Hepatocyte (in vitro differentiated cells): ENCODE results near the gene TMPRSS9. TPM values are rescaled to one million over a fixed set of nuclear protein-coding genes. Genes with fewer than 3 reads are reported as not detected.

ENCODE experiments used
- DNase-seq: peaks from one replicate; pipeline ENCODE4 v3.0.0-alpha.2; 2016; ENCODE audit warnings: low spot score
- H2AFZ ChIP-seq: fragments of 200-600 bp; sonication (generic); 2 replicates; pipeline ENCODE4 v1.6.0; 2016; ENCODE audit warnings: antibody characterized with exemption, mild to moderate bottlenecking
- H3K27ac ChIP-seq: fragments of 200-600 bp; sonication (generic); 2 replicates; pipeline ENCODE4 v1.5.1; 2016; ENCODE audit warnings: mild to moderate bottlenecking
- H3K27me3 ChIP-seq: fragments of 200-600 bp; sonication (generic); 2 replicates; pipeline ENCODE4 v1.6.1; 2016
- H3K36me3 ChIP-seq: fragments of 200-600 bp; sonication (generic); replicated peaks from 2 replicates; pipeline ENCODE4 v1.5.1; 2016; ENCODE audit warnings: low read depth; ENCODE audit not compliant: insufficient read depth
- H3K4me1 ChIP-seq: fragments of 200-600 bp; sonication (generic); 2 replicates; pipeline ENCODE4 v1.5.1; 2016; ENCODE audit warnings: mild to moderate bottlenecking, moderate library complexity; ENCODE audit not compliant: insufficient read depth
- H3K4me2 ChIP-seq: fragments of 200-600 bp; sonication (generic); 2 replicates; pipeline ENCODE4 v1.6.0; 2016
- H3K4me3 ChIP-seq: fragments of 200-600 bp; sonication (generic); 2 replicates; pipeline ENCODE4 v1.5.1; 2016; ENCODE audit warnings: mild to moderate bottlenecking
- H3K79me2 ChIP-seq: fragments of 200-600 bp; sonication (generic); 2 replicates; pipeline ENCODE4 v1.6.0; 2017; ENCODE audit warnings: mild to moderate bottlenecking
- H3K9me2 ChIP-seq: fragments of 200-600 bp; sonication (generic); replicated peaks from 2 replicates; pipeline ENCODE4 v1.6.0; 2017; ENCODE audit warnings: mild to moderate bottlenecking; ENCODE audit not compliant: insufficient read depth
- H3K9me3 ChIP-seq: fragments of 200-600 bp; sonication (generic); 2 replicates; pipeline ENCODE4 v1.5.1; 2016; ENCODE audit warnings: low read depth, mild to moderate bottlenecking
- H4K20me1 ChIP-seq: fragments of 200-600 bp; sonication (generic); 2 replicates; pipeline ENCODE4 v1.6.0; 2016; ENCODE audit warnings: mild to moderate bottlenecking; ENCODE audit not compliant: insufficient read depth, poor library complexity, severe bottlenecking
- CTCF ChIP-seq: fragments of 200-600 bp; sonication (generic); IDR thresholded peaks from 2 replicates; pipeline ENCODE4 v1.5.1; 2016; ENCODE audit warnings: antibody characterized with exemption, mild to moderate bottlenecking; ENCODE audit not compliant: poor library complexity
- EZH2 ChIP-seq: fragments of 200-600 bp; sonication (generic); IDR thresholded peaks from 2 replicates; pipeline ENCODE4 v1.6.1; 2016; ENCODE audit warnings: antibody characterized with exemption, mild to moderate bottlenecking, borderline replicate concordance
- EZH2phosphoT487 ChIP-seq: fragments of 200-600 bp; sonication (generic); IDR thresholded peaks from one replicate; pipeline ENCODE4 v1.6.1; 2018; ENCODE audit warnings: antibody characterized with exemption, mild to moderate bottlenecking, low read depth, moderate library complexity; ENCODE audit not compliant: unreplicated experiment, severe bottlenecking
- WGBS: methylation state at CpG from one replicate; pipeline ENCODE4 v1.1.6; 2016; ENCODE audit warnings: low lambda C conversion rate; ENCODE audit errors: missing lambda C conversion rate; 5-methylcytosine and 5-hydroxymethylcytosine counted together
- polyA plus RNA-seq: library from polyadenylated mRNA; unstranded; fragments of >200 nt; fragmentation: Nextera tagmentation; extraction: Ambion mirVana; gene quantifications from 2 replicates; pipeline ENCODE4 v1.2.1, GENCODE V29; 2016
- total RNA-seq: library from RNA; depleted of rRNA; stranded (reverse); fragments of >200 nt; gene quantifications from 2 replicates; pipeline ENCODE4 v1.2.3, GENCODE V29; 2014

Gene TMPRSS9
- total and polyA plus RNA-seq, 2 experiments from 2014 or later, result 0.23 TPM; not detected in 1

GRCh38 chr19:2374808-2375207 is 14.7 kb downstream of the TMPRSS9 start:
- Histone ChIP-seq H4K20me1 (no peaks in the 10 kb centered on the region), H3K4me3 (no peak overlapping the region), H3K4me2 (no peak overlapping the region), H3K4me1 (no peaks in the 10 kb centered on the region), H3K27me3 (no peaks in the 10 kb centered on the region), H3K9me2 (no peaks in the 10 kb centered on the region), H3K9me3 (no peaks in the 10 kb centered on the region), H3K27ac (no peak overlapping the region), H2AFZ (no peak overlapping the region), H3K79me2 (no peaks in the 10 kb centered on the region), H3K36me3 (no peaks in the 10 kb centered on the region)
- no peak for TF ChIP-seq EZH2phosphoT487
- TF ChIP-seq CTCF, result no peak
- TF ChIP-seq EZH2, result no peak
- 93% methylated on average over 13 of the region's 13 CpGs for WGBS
- DNase-seq, result no peak

- TF ChIP-seq EZH2, result no peak
- TF ChIP-seq EZH2phosphoT487, result no peak
- TF ChIP-seq CTCF, result no peak
- no peaks in the 10 kb centered on the region for H3K79me2 ChIP-seq
- H3K9me2 ChIP-seq, result no peaks in the 10 kb centered on the region
- H2AFZ ChIP-seq, result no peak overlapping the region
- H3K36me3 ChIP-seq, result no peaks in the 10 kb centered on the region
- H3K27ac ChIP-seq, result no peak overlapping the region
- no peak for DNase-seq
- no peaks in the 10 kb centered on the region for H3K4me1 ChIP-seq
- H3K4me2 ChIP-seq, result no peak overlapping the region
- no peak overlapping the region for H3K4me3 ChIP-seq
- no peaks in the 10 kb centered on the region for H4K20me1 ChIP-seq
- no peaks in the 10 kb centered on the region for H3K27me3 ChIP-seq
- 92% methylated on average over 7 of the region's 7 CpGs for WGBS
- no peaks in the 10 kb centered on the region for H3K9me3 ChIP-seq
Measured at GRCh38 chr19:2375353-2376121, 15.5 kb downstream of the TMPRSS9 start.

- DNase-seq, result no peak
- no peak overlapping the region for H2AFZ ChIP-seq
- H3K27me3 ChIP-seq, result no peaks in the 10 kb centered on the region
- H3K9me2 ChIP-seq, result no peaks in the 10 kb centered on the region
- no peaks in the 10 kb centered on the region for H3K79me2 ChIP-seq
- no peak overlapping the region for H3K4me2 ChIP-seq
- no peaks in the 10 kb centered on the region for H3K4me1 ChIP-seq
- no peak overlapping the region for H3K27ac ChIP-seq
- H4K20me1 ChIP-seq, result no peaks in the 10 kb centered on the region
- H3K9me3 ChIP-seq, result no peaks in the 10 kb centered on the region
- no peaks in the 10 kb centered on the region for H3K36me3 ChIP-seq
- 74% methylated on average over 15 of the region's 15 CpGs for WGBS
- no peak for TF ChIP-seq CTCF
- no peak for TF ChIP-seq EZH2
- no peak for TF ChIP-seq EZH2phosphoT487
- H3K4me3 ChIP-seq, result no peak overlapping the region
Measured at GRCh38 chr19:2376784-2377519, 16.9 kb downstream of the TMPRSS9 start.
